Amygdala (tissue), 56 donors: ENCODE measurements around the gene LAMTOR2.

ENCODE experiments used
- DNase-seq, 56 donors: peaks; one replicate each; lab custom pipeline; 2025; lab: John Stamatoyannopoulos, UW

Gene LAMTOR2

DNA sequence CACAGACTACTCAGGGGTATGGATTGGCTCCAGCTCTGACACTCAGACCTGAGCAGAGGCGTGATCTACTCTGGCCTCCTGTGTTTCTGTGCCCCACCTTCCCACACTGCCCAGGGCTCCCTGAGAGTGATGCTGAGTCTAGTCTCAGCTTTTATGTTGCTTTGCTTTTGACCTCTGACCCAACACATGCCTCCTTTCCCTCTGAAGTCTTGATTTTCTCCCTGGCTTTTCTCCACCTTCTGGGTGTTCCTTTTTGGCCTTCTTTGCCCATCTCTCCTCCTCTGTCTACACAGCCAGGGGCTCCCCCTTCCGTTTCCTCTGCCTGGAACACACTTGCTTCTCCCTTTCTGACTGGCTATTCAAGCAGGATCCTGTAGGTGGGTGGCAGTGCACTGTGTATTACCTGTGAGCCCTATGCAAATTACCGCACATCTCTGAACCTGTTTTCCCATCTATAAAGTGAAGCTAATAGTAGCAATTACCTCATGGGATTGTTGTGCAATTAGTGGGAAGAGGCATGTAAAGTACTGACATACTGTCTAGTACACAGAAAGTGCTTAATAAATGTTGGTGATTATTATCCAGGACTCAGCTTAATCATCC is 41.4 kb downstream of the LAMTOR2 start:
- DNase-seq: no peak

DNA sequence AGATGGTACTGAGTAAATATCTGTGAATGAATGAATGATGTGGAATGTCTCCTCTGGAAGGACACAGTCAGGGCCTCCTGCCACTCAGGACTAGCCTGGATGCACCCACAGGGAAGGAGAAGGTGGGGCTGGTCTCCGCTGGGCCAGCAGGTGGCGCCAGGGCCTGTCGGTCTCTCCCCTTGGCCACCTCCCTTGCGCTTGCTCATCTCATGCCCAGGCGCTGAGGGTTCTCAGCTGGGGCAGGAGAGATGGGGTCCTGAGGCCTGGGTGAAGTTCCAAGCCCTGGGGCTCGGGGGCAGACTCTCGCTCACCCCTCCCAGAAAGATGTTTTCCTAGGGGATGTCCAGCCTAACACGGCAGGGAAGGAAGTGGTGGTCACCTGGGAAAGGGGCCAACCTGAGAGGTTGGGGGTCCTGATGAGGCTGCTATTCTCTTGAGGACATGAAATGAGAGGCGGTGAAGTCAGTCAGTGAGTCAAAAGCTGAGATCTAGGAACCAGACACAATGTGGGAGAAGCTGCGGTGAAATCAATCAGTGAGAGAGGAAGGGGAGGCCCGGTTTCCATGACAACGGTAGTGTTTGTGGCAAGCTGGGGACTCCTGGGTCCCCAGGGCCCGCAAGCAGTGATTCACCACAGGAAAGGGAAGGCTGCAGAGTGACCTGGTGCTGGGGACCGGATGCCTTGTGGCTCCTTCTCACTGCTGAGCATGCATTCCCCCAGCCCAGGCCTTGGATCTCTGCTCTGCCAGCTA is 42.2 kb downstream of the LAMTOR2 start:
- peak in 55 of 56 donors; percentile 21 to 91 (median 69) for DNase-seq

DNA sequence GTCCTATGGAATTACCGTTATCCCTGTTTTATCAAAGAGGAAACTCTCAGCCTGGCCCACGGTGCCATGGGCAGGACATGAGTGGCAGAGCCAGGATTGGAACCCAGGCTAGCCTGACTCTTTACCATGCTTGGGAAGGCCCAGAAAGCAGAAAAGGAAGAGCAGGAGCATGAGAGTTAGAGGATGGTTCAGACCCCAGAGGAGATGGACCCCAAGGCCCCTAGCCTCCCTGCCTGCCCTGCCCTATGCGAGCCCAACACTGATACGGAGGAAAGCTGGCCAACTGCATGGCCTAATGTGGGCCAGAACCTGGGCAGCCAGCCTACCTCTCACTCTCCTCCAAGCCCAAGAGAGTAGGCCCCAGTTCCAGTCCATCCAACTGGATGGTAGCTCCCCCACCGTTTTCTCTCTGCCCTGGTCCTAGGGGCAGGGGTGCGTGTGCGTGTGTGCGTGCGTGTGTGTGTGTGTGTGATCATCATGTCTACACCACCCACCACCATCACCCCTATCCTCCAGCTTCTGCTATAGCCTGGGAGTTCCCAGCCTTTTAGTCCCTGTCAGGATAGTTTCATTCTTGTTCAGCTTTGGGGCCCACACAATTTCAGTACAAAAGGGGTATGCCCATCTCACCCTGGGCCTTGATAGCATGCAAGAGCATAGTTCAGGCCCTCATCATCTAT is 43.1 kb downstream of the LAMTOR2 start:
- no peak for DNase-seq

DNA sequence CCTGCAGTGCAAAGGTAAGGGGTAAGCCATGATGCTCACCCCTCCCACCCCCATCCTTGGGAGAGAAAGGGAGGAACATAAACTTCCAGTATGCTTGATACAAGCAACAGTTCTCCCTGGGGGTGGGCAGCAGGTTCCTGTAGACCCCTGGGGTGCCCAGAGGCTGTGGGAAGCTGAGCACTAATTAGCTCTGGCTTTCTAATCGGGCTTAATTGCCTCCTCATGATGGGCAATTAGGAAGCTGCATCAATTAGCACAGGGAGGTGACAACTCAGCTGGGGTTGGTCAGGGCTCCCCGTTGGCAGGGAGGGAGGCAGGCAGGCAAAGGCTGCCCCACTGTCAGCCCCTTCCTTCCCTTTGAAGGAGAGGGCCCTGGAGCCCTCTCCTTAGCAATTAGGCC is 44.2 kb downstream of the LAMTOR2 start:
- DNase-seq: no peak

DNA sequence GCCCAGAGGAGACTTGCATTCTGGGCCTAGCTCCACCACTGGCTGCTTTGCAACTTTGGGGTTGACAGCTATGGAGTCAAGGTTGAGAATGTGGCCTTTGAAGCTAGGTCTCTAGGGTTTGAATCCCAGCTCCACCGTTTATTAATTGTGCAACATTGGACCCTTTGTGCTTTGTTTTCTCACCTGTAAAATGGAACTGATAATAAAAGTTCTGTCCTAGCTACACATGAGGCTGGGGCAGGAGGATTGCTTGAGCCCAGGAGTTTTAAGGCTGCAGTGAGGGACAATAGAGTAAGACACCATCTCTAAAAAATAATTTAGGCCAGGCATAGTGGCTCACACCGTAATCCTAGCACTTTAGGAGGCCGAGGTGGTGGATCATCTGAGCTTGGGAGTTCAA is 44.7 kb downstream of the LAMTOR2 start:
- no peak for DNase-seq

DNA sequence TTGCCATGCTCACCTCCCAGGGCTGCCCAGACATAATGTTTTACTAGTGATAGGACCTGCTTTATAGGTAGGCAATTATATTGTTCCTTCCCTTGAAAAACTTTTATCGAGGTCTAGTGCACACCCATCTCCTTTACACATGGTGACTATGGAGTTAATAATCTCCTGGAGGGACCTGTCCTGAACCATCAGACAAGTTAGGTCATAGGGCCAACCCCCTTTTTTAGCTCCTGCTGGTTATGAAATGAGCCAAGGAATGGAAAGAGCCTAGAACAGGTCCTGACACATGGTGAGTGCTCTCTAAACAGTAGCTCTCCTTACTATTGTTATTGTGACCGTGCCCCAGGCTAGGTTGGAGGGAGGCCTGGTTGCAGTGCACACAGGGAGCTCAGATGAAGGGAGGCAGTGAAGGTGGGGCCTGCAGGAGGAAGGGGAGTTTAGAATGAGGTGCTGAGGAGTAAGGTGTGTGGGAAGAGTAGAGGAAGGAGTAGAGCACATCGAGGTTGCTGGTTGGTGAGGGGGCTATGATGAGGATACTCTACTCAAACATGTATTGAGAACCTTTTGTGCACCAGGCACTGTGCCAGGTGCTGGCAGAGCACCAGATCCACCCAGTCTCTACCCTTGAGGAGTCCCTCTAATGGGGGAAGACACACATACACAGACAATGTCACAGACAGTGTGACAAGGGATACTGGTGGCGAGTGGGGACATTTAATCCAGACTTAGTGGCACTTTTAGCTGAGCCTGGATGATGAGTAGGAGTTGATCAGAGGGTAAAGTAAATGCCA is 45.8 kb downstream of the LAMTOR2 start:
- DNase-seq: no peak

DNA sequence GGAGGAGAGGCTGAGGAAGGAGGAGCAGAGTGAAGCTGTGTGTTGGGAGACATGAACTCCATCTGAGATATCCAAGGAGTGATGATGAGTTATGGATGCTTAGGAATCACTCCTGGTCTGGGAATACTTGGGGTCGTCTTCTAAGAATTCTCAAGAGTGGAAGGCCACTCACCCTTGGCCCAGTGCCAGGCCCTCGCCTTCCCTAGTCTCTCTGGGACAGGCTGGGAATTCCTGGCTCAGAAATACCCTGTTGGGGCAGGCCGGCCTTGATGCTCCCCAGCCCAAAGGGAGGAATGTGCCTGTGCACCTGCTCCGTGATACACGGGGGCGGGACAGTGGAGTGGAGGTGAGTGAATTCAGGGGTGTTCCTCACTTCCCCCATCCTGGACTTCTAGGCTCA is 47.3 kb downstream of the LAMTOR2 start:
- DNase-seq: peak in 1 of 56 donors; percentile 14

DNA sequence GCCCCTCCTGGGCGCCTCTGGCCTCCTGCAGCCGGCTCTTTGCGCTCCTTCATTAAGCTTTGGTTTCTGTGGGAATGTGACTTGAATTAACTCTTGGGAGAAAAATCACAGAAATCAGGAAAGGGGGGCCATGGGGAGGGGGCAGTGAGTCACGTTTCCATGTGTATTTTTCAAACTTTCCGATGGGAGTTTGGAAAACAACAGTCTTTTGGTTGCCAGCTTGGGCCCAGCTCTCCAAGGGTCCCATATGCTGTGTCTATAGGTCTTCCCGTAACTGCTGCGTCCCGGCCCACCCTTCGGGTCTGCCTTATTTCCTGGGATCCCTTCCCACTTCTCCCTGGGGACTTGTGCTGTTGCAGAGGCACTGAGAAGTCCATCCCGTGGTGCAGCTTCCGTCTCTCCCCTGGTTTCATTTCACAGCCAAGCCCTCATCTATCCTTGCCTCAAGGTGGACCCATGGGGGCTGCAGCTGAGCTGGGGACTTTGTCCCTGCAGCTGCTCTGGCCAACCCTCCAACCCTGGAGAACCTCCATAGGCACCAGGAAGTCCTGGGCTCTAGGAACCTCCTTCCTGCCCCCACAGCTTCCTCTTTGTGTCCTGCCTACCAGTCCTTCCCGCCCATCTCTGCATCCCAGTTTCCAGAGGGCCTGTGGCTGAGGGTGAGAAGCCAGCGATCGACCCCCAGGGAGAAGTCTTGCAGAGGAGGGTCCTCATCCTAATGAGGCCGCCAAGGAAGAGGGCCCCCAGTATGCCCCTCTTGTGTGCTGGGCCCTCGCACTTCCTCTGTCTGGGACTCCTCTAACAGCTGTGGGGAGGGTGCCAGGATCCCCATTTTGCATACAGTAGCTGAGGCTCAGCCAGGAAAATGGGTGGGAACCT is 48.3 kb downstream of the LAMTOR2 start:
- no peak for DNase-seq

DNA sequence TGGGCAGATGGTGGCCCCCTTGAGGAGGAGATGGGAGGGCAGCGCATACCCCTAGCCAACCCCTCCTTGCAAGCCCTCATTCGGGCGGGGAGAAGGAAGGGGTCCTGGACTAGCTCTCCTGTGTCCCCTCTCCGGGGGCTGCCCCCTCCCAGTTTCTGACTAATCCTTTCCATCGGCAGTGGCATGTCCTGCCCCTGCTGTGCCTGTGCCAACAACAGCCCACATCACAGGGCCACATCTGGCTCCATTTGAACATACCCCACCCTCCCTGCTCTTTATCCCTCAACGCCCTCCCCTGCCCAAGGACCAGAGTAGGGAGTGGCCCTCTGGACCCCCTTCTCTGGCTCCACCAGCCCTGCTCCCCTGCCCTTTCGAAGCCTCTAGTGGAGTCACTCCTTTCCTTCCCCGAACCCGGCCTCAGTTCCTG is 49.0 kb downstream of the LAMTOR2 start:
- peak in 1 of 56 donors; percentile 47 for DNase-seq

DNA sequence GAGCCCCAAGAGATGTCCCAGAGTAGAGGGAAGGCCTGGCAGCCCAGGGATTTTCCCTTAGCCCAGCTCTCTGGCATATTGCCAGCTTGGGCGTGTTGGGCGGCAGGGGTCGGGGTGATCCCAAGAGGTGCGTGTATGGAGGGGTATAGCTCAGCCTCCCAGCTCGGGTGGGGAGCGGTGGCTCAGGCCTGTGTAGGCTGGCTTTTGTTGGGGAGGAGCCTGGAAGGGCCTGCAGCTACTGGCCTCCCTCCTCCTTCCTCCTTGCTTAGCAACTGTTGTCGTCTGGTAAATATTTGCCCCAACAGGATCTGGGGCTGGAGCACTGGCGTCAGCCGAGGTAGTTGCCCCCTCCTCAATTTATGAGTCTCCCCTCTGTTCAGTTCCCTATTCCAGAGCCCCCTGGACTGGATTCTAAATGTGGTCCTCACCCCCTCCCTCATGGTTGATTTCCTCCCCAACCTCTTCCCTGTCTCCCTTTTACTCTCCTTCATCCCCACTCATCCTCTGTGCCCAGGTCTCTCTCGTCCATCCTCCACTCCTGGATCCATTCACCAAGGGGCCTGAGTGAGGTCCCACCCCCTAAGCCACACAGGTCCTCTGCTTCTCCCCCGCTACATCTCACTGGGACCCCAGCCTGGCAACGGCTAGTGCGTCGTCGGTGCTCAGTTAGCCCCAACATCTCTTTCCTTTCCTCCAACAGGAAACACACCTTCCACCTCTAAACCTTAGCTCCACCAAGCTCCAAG is 49.7 kb downstream of the LAMTOR2 start:
- DNase-seq: peak in 14 of 56 donors; percentile 11 to 65 (median 28)

DNA sequence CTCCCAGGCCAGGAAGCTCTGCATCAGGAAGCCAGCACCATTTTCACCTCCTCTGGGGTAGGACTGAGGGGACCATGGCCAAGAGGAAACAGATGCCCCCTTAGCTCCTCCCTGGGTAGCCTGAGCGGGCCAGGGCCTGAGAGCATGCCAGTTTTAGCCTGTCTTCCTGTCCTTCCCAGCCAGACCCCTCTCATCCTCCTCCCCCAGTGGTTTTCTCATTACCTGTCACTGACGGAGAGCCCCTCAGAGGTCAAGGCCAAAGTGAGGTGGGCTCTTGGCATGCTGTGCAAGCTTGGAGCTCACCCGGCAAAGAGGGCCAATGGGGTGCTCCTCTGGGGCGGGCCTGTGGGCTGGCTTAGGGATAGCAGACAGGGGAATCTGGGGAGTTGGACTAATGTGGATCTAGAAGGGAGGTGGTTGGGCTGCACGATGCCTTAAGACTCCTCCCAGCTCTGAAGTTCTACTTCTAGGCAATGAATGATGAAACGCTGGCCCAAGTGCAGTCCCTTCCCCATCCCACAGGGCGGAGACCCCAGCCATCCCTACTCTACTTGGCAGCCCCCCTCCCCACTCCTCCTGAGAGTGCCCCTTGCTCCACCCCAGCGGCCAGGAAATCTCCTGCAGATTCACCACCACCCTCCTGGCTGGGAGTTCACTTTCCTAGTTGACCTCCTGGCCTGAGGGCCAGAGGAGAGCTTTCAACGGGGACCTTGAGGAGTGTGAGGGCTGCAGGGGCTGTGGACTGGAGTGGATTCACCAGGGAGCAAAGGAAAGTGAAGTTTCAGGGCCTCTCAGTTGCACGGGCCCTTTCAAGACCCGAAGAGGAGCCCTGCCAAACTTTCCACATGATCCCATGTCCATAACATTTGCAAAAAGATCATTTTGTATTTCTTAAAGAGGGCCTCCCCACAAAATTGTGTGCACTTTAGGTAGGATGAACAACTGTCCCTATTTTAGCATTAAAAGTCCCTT is 50.6 kb downstream of the LAMTOR2 start:
- DNase-seq: no peak

DNA sequence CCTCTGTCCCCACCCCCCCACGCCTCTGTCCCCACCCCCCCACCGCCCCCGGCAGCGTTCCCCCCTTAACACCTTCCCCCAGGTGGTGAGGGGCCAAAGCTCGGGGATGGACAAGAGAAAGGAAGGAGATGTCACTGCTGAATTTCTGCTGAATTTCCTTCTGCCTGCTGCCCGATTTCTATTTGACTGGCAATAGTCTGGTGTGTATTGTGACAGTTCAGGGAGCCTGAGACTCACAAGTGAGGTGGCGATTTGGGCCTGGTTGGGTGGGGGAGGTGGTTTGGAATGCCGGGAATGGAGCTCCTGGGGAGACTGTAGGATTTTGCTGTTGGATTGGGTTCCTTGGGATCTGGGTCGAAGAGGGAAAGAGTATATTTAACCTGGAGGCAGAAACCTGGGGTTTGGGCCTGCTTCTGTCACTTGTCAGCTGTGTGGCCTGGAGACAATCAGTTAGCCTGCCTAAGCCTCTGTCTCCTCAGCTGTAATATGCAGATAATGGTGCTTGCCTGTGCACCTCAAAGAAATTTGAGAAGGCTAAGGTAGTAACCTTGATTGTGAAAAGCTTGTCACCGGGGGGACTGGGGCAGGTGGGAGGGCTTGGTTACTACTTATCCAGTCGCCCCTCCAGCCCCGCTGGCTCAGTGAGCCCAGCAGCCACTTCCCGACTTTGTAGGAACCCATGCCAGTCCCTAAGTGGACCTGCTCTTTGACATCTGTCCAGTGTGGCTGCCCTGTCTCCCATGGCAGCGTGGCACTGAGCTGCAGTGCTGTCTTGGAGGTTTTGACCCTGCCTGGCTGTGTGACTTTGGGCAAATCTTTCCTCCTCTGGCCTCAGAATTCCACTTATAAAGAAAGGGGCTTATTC is 52.3 kb downstream of the LAMTOR2 start:
- DNase-seq: peak in 4 of 56 donors; percentile 28 to 56 (median 53)

DNA sequence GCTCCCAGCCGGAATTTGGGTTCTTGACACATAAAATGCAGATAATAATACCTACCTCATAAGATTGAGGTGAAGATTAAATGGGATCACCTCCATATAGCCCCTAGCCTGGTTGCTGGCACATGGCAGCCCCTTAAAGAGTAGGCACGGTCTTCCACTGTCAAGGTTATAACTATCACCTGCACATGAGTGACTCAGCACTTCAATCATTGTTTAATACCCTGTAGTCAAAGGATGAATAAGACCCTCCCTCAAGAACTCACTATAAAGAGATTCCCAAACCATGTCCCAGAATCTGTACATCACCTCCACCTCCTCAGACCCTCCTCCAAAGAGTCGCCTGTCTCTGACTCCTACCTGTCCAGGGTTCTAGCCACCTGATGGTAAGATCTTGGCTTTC is 53.5 kb downstream of the LAMTOR2 start:
- no peak for DNase-seq
